HG03135 (cell line): ENCODE results near the gene TMEM229B.
A peak's percentile ranks its signal among the peaks of the same experiment; 100 is the strongest.

Source experiments
- ATAC-seq: cut with Tn5 transposase; IDR thresholded peaks from one replicate; pipeline ENCODE4 v1.9.1; 2021; ENCODE audit warnings: mild to moderate bottlenecking, moderate library complexity; ENCODE audit not compliant: unreplicated experiment

Gene TMEM229B

GRCh38 chr14:67426983-67427606 is 61.4 kb downstream of the TMEM229B start:
- peak; percentile 60 for ATAC-seq

GRCh38 chr14:67426161-67426560 is 62.4 kb downstream of the TMEM229B start:
- ATAC-seq: no peak

- ATAC-seq: no peak
Measured at GRCh38 chr14:67425608-67426007, 62.9 kb downstream of the TMEM229B start.

DNA sequence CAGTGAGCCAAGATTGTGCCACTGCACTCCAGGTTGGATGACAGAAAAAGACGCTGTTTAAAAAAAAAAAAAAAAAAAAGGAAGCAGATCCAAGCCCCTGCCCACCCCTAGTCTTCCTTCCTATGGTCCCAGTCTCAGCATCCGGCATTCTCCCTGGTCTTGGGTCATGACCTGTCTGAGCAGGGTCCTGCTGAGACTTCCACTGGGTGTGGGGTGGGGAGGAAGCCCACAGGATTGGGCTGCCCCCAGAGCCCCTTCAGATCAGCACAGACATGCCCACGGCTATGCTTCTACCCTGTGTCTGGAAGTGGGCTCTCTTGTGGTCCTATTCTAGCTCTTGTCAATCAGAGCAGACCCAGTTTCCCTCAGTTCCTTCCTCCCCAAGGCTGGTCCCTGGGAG is 64.0 kb downstream of the TMEM229B start:
- no peak for ATAC-seq

DNA sequence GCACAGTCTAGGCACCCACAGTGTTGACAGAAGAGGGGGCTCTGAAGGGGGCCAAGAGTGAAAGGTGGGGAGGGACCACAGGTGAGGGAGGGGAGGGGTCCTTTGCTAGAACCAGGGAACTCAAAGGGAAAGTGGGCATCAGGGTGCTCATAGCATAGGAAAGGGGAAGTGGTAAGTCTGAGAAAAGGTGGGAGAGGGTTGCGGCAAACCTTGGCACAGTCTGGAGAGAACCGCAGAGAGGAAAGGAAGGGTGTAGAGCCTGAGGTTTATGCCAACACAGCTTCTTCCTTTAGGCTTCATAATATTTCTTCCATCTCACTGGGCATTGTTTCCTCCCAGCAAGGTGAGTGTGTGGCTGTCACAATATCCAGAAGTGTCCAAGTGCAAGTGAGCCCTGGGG is 65.1 kb downstream of the TMEM229B start:
- no peak for ATAC-seq

GRCh38 chr14:67421356-67422224 is 66.9 kb downstream of the TMEM229B start:
- no peak for ATAC-seq
